Measurements from ENCODE around the gene PCGF3.
"Not testable (repeated sequence)": the region's sequence is repeated elsewhere in the genome, so short reads cannot be mapped to it uniquely, and the experiment has no call there.

Gene PCGF3

GRCh38 chr4:704198-704891, 1.3 kb upstream of the PCGF3 start:
- no peak for DNase-seq (ENCODE audit: low read depth)

- no peak for DNase-seq (ENCODE audit: low read depth)
Observed at GRCh38 chr4:704971-705277, 708 bp upstream of the PCGF3 start.

GRCh38 chr4:706083-706633, 526 bp downstream of the PCGF3 start:
- not testable (repeated sequence) for DNase-seq (ENCODE audit: low read depth)

- no peak for DNase-seq (ENCODE audit: low read depth)
Observed at GRCh38 chr4:706834-707598, 1.4 kb downstream of the PCGF3 start.

- no peak for DNase-seq (ENCODE audit: low read depth)
Observed at GRCh38 chr4:707929-708630, 2.4 kb downstream of the PCGF3 start.

GRCh38 chr4:708631-708933, 3.0 kb downstream of the PCGF3 start:
- DNase-seq (ENCODE audit: low read depth): no peak

- DNase-seq (ENCODE audit: low read depth): no peak
Observed at GRCh38 chr4:709348-709747, 3.7 kb downstream of the PCGF3 start.

GRCh38 chr4:710116-710515, 4.5 kb downstream of the PCGF3 start:
- no peak for DNase-seq (ENCODE audit: low read depth)

- DNase-seq (ENCODE audit: low read depth): no peak
Observed at GRCh38 chr4:710916-711315, 5.3 kb downstream of the PCGF3 start.

- no peak for DNase-seq (ENCODE audit: low read depth)
Observed at GRCh38 chr4:712093-712492, 6.5 kb downstream of the PCGF3 start.

GRCh38 chr4:712916-713632, 7.4 kb downstream of the PCGF3 start:
- DNase-seq (ENCODE audit: low read depth): no peak

- DNase-seq (ENCODE audit: low read depth): no peak
Observed at GRCh38 chr4:714087-714486, 8.5 kb downstream of the PCGF3 start.

GRCh38 chr4:717601-718320, 12.1 kb downstream of the PCGF3 start:
- no peak for DNase-seq (ENCODE audit: low read depth)

- DNase-seq (ENCODE audit: low read depth): no peak
Observed at GRCh38 chr4:718460-718859, 12.8 kb downstream of the PCGF3 start.

GRCh38 chr4:720111-720860, 14.7 kb downstream of the PCGF3 start:
- DNase-seq (ENCODE audit: low read depth): no peak

- DNase-seq (ENCODE audit: low read depth): no peak
Observed at GRCh38 chr4:721261-722168, 15.9 kb downstream of the PCGF3 start.

GRCh38 chr4:722169-722725, 16.6 kb downstream of the PCGF3 start:
- DNase-seq (ENCODE audit: low read depth): no peak

GRCh38 chr4:722851-723360, 17.3 kb downstream of the PCGF3 start:
- no peak for DNase-seq (ENCODE audit: low read depth)

- no peak for DNase-seq (ENCODE audit: low read depth)
Observed at GRCh38 chr4:723751-724530, 18.3 kb downstream of the PCGF3 start.

Data from HS-27A (cell line).